HG02759 (cell line): Measurements from ENCODE around the gene FHAD1.
"Not testable (repeated sequence)": the region's sequence is repeated elsewhere in the genome, so short reads cannot be mapped to it uniquely, and the experiment has no call there.

Experiments
- ATAC-seq: cut with Tn5 transposase; IDR thresholded peaks from one replicate; pipeline ENCODE4 v1.9.1; 2021; ENCODE audit warnings: mild to moderate bottlenecking, moderate library complexity; ENCODE audit not compliant: unreplicated experiment

FHAD1 gene

GRCh38 chr1:15303935-15304334, 56.9 kb downstream of the FHAD1 start:
- ATAC-seq = no peak

GRCh38 chr1:15304708-15305467, 57.9 kb downstream of the FHAD1 start:
- ATAC-seq = no peak

GRCh38 chr1:15305468-15305770, 58.4 kb downstream of the FHAD1 start:
- ATAC-seq = no peak

GRCh38 chr1:15306352-15306751, 59.3 kb downstream of the FHAD1 start:
- ATAC-seq = not testable (repeated sequence)

- ATAC-seq = no peak
Measured at GRCh38 chr1:15308135-15308534, 61.1 kb downstream of the FHAD1 start.

- ATAC-seq = no peak
Measured at GRCh38 chr1:15308621-15309027, 61.6 kb downstream of the FHAD1 start.

GRCh38 chr1:15309687-15310086, 62.7 kb downstream of the FHAD1 start:
- ATAC-seq = no peak

- no peak for ATAC-seq
Measured at GRCh38 chr1:15310544-15310943, 63.5 kb downstream of the FHAD1 start.

GRCh38 chr1:15311122-15311822, 64.2 kb downstream of the FHAD1 start:
- no peak for ATAC-seq

- no peak for ATAC-seq
Measured at GRCh38 chr1:15311880-15312279, 64.9 kb downstream of the FHAD1 start.

- ATAC-seq = no peak
Measured at GRCh38 chr1:15312626-15313411, 65.8 kb downstream of the FHAD1 start.

- ATAC-seq = no peak
Measured at GRCh38 chr1:15314328-15315281, 67.6 kb downstream of the FHAD1 start.

- no peak for ATAC-seq
Measured at GRCh38 chr1:15315815-15316214, 68.8 kb downstream of the FHAD1 start.

GRCh38 chr1:15316510-15316909, 69.5 kb downstream of the FHAD1 start:
- ATAC-seq = no peak

- no peak for ATAC-seq
Measured at GRCh38 chr1:15320267-15320666, 73.2 kb downstream of the FHAD1 start.

- ATAC-seq = no peak
Measured at GRCh38 chr1:15321601-15322000, 74.6 kb downstream of the FHAD1 start.

- ATAC-seq = no peak
Measured at GRCh38 chr1:15322648-15323350, 75.8 kb downstream of the FHAD1 start.

GRCh38 chr1:15323351-15323988, 76.4 kb downstream of the FHAD1 start:
- no peak for ATAC-seq

GRCh38 chr1:15323989-15324868, 77.2 kb downstream of the FHAD1 start:
- ATAC-seq = no peak
